Astrocyte (in vitro differentiated cells and primary cell): ENCODE data around the gene ZNF662.

ENCODE experiments used
- EZH2 ChIP-seq: IDR thresholded peaks from 2 replicates; pipeline ENCODE4 v1.6.1; 2012; ENCODE audit warnings: mild to moderate bottlenecking, low read length, inconsistent platforms; ENCODE audit not compliant: insufficient read depth
- TF ChIP-seq, protein P1 (sequence below): IDR thresholded peaks from 2 replicates; pipeline ENCODE4 v1.5.1; 2011; ENCODE audit warnings: low read depth, mild to moderate bottlenecking, inconsistent platforms, low read length, moderate library complexity; ENCODE audit not compliant: insufficient read depth

DNA sequence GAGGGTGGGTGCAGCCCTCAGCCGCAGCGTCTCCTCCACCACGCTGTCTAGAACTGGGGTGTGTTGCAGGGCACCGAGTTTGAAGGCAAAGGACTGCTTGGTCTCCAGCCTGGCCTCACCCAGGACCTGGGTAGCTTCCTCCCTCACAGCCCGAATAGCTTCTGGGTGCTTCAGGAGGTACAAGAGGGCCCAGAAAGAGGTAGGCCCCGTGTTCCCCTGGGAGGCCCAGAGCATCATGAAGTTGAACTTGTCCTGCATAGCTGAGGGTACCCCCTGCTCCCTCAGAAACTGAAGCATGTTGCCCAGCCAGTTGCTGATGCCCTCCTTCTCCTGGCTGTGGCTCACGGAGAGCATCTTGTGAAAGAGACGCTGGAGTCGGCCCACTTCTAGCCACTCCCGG, 31.2 kb upstream of the ZNF662 start:
- TF ChIP-seq, protein P1, sequence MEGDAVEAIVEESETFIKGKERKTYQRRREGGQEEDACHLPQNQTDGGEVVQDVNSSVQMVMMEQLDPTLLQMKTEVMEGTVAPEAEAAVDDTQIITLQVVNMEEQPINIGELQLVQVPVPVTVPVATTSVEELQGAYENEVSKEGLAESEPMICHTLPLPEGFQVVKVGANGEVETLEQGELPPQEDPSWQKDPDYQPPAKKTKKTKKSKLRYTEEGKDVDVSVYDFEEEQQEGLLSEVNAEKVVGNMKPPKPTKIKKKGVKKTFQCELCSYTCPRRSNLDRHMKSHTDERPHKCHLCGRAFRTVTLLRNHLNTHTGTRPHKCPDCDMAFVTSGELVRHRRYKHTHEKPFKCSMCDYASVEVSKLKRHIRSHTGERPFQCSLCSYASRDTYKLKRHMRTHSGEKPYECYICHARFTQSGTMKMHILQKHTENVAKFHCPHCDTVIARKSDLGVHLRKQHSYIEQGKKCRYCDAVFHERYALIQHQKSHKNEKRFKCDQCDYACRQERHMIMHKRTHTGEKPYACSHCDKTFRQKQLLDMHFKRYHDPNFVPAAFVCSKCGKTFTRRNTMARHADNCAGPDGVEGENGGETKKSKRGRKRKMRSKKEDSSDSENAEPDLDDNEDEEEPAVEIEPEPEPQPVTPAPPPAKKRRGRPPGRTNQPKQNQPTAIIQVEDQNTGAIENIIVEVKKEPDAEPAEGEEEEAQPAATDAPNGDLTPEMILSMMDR, result no peak
- no peak for TF ChIP-seq EZH2
